GM18861 (cell line): ENCODE measurements around the gene BTG1.

Experiments
- ATAC-seq: cut with Tn5 transposase; IDR thresholded peaks from one replicate; pipeline ENCODE4 v1.9.1; 2021; ENCODE audit not compliant: unreplicated experiment

Gene BTG1

GRCh38 chr12:92134638-92135274 lies 10.9 kb downstream of the BTG1 start:
- no peak for ATAC-seq

- peak; percentile 22 for ATAC-seq
Measured at GRCh38 chr12:92133795-92134637, 11.6 kb downstream of the BTG1 start.

- ATAC-seq: no peak
Measured at GRCh38 chr12:92133171-92133570, 12.5 kb downstream of the BTG1 start.

GRCh38 chr12:92132288-92132687 lies 13.4 kb downstream of the BTG1 start:
- no peak for ATAC-seq

- no peak for ATAC-seq
Measured at GRCh38 chr12:92130999-92131398, 14.6 kb downstream of the BTG1 start.

GRCh38 chr12:92129609-92130008 lies 16.0 kb downstream of the BTG1 start:
- ATAC-seq: no peak

GRCh38 chr12:92128612-92129011 lies 17.0 kb downstream of the BTG1 start:
- ATAC-seq: no peak

GRCh38 chr12:92124689-92125029 lies 21.0 kb downstream of the BTG1 start:
- ATAC-seq: no peak

GRCh38 chr12:92123780-92124688 lies 21.6 kb downstream of the BTG1 start:
- no peak for ATAC-seq

GRCh38 chr12:92122941-92123779 lies 22.5 kb downstream of the BTG1 start:
- ATAC-seq: no peak

GRCh38 chr12:92121826-92122225 lies 23.8 kb downstream of the BTG1 start:
- ATAC-seq: no peak

GRCh38 chr12:92118826-92119536 lies 26.7 kb downstream of the BTG1 start:
- no peak for ATAC-seq

- ATAC-seq: no peak
Measured at GRCh38 chr12:92114834-92115233, 30.8 kb downstream of the BTG1 start.

GRCh38 chr12:92111256-92111655 lies 34.4 kb downstream of the BTG1 start:
- peak; percentile 85 for ATAC-seq

- ATAC-seq: no peak
Measured at GRCh38 chr12:92110083-92110640, 35.5 kb downstream of the BTG1 start.

- no peak for ATAC-seq
Measured at GRCh38 chr12:92109613-92110012, 36.0 kb downstream of the BTG1 start.

- no peak for ATAC-seq
Measured at GRCh38 chr12:92108651-92109050, 37.0 kb downstream of the BTG1 start.

- no peak for ATAC-seq
Measured at GRCh38 chr12:92107621-92108131, 38.0 kb downstream of the BTG1 start.

- ATAC-seq: no peak
Measured at GRCh38 chr12:92107094-92107493, 38.6 kb downstream of the BTG1 start.
